Dermis blood vessel endothelial cell (primary cell): ENCODE results near the gene ARHGEF1. TPM values are rescaled to one million over a fixed set of nuclear protein-coding genes. Genes with fewer than 3 reads are reported as not detected.
"Not testable (repeated sequence)": the region's sequence is repeated elsewhere in the genome, so short reads cannot be mapped to it uniquely, and the experiment has no call there.

Experiments used
- DNase-seq: peaks from one replicate; pipeline ENCODE4 v3.0.0; 2010
- total RNA-seq: library from RNA; depleted of rRNA; stranded (reverse); fragments of >200 nt; gene quantifications from 2 replicates; pipeline ENCODE4 v1.2.3, GENCODE V29; 2014

The ARHGEF1 gene
- total RNA-seq, 1 donor from 2014 or later, result 53.8 TPM

- DNase-seq, result no peak
These were observed 20.5 kb upstream of the ARHGEF1 start for GRCh38 chr19:41862445-41862986.

- no peak for DNase-seq
These were observed 19.6 kb upstream of the ARHGEF1 start for GRCh38 chr19:41863209-41863931.

- DNase-seq, result no peak
These were observed 18.6 kb upstream of the ARHGEF1 start for GRCh38 chr19:41864374-41864773.

- no peak for DNase-seq
These were observed 16.7 kb upstream of the ARHGEF1 start for GRCh38 chr19:41866284-41866683.

GRCh38 chr19:41868120-41868988, 14.6 kb upstream of the ARHGEF1 start:
- no peak for DNase-seq

DNA sequence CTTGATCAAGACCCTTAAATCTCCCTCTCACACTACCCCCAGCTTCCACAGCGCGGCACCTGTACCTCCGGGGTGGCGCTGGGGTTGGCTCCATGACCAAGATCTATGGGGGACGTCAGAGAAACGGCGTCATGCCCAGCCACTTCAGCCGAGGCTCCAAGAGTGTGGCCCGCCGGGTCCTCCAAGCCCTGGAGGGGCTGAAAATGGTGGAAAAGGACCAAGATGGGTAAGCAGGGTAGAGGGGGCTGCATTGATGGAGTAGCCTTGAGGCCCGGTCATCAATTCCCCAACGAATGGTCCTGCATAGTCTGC, 14.0 kb upstream of the ARHGEF1 start:
- DNase-seq, result no peak

DNA sequence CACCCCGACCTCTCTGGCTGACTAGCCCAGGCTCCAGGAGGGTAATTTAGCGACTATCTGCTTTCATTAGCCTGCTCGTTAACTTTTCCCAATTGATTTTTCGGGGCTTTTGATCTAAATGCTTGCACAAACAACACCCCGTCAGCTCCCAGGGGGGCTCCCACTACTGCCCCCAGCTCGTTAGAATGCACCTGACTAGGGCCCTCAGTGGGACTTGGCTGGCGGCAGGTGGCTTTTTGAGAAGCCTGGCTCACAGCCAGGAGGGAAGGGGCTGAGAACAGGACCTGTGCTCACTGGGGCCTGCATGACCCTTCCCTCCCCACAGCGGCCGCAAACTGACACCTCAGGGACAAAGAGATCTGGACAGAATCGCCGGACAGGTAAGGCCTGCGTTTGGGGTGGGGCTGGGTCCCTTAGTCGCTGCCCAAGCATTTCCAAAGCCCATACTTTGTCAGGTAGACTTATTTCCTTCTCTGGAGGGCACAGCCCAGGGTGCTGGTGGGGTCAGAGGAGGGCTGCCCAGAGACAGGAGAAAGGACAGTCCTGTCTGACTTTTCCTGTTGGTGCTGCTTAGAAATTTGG, 13.5 kb upstream of the ARHGEF1 start:
- no peak for DNase-seq

DNA sequence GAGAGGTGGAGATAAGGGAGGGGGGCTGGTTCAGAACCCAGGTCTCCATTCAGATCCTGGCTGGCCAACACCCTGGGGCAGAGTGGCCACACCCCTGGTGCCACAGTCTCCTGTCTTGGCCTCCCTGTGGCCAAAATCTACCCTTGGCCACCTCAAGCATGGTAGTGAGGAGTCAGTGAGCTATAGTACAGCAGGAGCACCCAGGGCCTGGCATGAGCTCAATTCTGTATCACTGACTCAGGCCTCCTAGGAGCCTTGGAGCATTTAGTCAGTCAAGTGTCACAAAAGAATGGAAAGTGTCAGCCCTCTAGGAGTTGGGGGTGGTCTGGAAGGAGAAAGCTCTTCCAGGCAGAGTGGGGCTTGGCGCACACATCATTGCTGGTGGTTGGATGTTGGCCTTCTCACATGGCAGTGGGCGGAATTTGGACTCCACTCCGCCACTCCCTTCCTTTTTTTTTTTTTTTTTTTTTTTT, 12.5 kb upstream of the ARHGEF1 start:
- no peak for DNase-seq

- no peak for DNase-seq
These were observed 11.2 kb upstream of the ARHGEF1 start for GRCh38 chr19:41871573-41872383.

DNA sequence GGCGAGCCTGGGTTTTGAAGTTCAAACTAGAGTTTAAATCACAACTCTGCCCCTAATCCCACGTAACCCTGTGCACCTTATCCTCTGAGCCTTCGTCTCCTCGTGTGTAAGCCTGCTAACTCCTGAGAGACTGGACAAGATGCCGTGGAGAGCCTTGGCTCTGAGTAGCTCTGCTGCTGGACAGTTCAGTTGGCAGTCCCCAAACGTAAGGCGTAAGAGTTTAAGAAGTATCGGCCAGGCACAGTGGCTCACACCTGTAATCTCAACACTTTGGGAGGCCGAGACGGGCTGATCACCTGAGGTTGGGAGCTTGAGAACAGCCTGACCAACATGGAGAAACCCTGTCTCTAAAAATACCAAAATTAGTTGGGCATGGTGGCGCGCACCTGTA, 10.6 kb upstream of the ARHGEF1 start:
- DNase-seq, result no peak

- peak; percentile 79 for DNase-seq
These were observed 10.0 kb upstream of the ARHGEF1 start for GRCh38 chr19:41872775-41873647.

DNA sequence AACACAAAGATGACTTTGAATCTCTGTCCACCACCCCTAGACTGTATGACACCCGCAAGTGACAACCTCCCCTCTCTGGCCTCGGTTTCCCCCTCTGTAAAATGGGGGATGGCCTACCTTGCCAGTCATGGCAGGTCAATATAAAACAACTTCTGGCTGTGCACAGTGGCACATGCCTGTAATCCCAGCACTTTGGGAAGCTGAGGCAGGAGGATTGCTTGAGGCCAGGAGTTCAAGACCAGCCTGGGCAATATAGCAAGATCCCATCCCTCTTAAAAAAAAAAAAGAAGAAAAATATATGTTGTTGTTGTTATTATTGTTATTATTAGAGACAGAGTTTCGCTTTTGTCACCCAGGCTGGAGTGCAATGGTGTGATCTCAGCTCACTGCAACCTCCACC, 7.0 kb upstream of the ARHGEF1 start:
- DNase-seq, result not testable (repeated sequence)

DNA sequence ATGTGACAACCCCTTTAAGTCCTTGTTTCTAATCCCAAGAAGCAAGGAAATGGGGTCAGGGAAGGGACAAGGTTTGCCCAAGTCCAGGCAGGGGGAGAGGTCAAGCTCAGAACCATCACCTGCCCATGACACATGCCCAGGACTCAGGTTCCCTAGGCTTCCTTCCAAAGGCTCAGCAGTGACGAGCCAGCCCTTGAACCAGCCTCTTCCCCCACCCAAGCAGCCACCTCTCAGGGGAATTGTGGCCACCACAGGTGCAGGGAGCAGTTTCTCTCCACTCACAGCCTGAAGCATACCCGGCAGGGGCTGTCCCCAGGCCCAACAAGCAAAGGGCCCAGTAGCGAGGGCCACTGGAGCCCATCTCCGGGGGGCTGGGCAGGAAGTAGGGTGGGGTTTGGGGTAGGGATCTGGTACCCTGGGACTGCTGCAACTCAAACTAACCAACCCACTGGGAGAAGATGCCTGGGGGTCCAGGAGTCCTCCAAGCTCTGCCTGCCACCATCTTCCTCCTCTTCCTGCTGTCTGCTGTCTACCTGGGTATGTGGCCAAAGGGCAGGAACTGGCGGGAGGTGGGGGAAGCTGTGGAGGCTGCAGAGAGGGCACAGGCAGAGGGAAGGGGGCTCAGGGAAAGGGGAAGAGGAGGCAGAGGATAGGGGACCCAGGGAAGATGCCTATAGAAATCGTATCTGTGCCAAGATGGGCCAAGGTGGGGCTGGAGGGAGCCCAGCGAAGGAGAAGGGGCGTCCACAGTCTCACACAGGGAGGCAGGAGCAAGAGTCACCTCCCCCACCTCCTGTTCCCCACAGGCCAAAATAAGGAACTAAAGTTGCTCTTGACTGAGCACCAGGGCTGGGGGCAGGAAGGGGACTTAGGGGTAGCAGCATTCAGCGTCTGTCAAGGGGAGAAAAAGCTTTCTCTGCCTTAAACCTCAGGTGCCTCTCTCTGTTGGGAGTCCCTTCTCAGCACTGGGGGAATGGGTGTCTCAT, 5.8 kb upstream of the ARHGEF1 start, which contains the start of gene CD79A:
Gene CD79A (plus strand): TSS at position 433 of the 986 bp plus-strand sequence. CDS start 26 bp downstream, at position 459.
- DNase-seq, result no peak

- DNase-seq, result no peak
These were observed 4.8 kb upstream of the ARHGEF1 start for GRCh38 chr19:41877916-41878905.

DNA sequence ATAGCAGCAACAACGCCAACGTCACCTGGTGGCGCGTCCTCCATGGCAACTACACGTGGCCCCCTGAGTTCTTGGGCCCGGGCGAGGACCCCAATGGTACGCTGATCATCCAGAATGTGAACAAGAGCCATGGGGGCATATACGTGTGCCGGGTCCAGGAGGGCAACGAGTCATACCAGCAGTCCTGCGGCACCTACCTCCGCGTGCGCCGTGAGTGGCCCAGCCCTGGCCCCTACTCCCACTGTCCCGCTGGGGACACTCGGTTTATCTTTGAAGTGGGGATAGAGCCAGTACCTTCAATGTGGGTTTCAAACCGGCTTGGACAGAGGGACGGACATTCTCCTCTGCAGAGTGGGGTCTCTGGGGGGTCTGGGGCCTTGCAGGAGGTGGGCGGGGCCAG, 3.9 kb upstream of the ARHGEF1 start:
- DNase-seq, result no peak

GRCh38 chr19:41879670-41880328, 3.2 kb upstream of the ARHGEF1 start:
- DNase-seq, result no peak

DNA sequence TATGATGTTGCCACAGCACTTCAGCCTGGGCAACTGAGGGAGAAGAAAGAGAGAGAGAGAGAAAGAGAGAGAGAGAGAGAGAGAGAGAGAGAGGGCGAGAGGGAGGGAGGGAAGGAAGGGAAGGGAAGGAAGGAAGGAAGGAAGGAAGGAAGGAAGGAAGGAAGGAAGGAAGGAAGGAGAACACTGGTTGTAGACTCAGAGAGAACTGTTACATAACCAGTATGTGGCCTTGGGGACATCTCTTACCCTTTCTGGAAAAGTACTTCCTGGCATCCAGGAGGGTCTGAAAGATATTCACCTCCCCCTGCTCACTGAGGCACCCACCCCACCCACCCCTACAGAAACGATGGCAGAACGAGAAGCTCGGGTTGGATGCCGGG, 2.7 kb upstream of the ARHGEF1 start:
- no peak for DNase-seq

- DNase-seq, result peak; percentile 21
These were observed 458 bp downstream of the ARHGEF1 start for GRCh38 chr19:41883463-41883820.
